ENCODE results near the gene DUSP22.

The DUSP22 gene

DNA sequence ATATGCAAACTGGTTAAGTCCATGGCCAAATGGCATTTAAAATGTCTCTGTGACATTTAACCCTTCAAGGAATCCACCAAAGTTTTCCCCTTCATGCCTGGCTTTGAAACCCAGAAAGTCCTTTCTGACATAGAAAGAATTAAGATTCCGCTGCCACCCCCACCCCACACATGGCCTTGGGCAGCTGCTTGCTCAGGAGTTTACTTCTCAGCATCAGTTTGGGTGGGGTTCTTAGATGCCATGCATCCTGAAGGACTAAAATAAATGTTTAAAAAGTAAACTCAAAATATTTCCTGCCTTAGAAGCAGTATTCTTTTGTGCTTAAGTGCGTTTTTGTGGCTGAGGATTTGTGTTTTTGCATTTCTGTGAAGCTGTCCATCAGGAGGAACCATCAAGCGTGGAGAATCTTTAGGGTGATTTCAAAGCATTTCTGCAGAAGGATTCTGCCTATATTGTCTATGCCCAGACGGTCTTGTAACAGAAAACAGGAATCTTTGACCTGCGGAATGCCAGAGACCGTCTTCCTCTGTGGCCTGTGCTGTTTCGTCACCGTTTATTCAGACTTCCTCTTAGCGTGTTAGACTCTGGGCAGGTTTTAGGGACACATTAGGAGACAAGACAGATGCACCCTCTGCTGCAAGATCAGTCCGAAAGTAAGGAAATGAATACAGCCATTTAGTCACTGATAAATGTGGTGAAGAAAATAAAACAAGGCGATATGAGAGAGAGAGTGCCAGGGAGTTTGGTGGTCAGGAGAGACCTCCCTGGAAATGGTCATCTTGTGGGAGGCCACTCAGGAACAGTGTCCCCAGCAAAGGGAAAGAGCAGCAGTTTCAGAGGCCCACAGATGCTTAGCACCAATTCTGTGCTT is 6.2 kb downstream of the DUSP22 start:
- H3K27me3 ChIP-seq (ENCODE audit: insufficient read depth, low read length): no peaks in the 10 kb centered on the region
- peaks cover 34% of the 10 kb centered on the region for H3K9me3 ChIP-seq (ENCODE audit: insufficient read depth, low read depth, low read length)
- H3K4me2 ChIP-seq (ENCODE audit: low read length): no peak overlapping the region
- H2BK5ac ChIP-seq (ENCODE audit: low read depth, low read length, poor library complexity): no peak overlapping the region
- H3K14ac ChIP-seq (ENCODE audit: low read length): no peak overlapping the region
- H3K36me3 ChIP-seq (ENCODE audit: control insufficient read depth in 1 of 2, insufficient read depth in 2 of 2, low read length in 2 of 2): no peaks in the 10 kb centered on the region
- H3K4me3 ChIP-seq (ENCODE audit: low read depth, low read length): no peak overlapping the region
- no peak overlapping the region for H4K12ac ChIP-seq (ENCODE audit: low read depth, low read length)
- no CpG with 5 or more reads among the region's 11 CpGs for WGBS (ENCODE audit: extremely low coverage, insufficient coverage, insufficient read length)
- H2AFZ ChIP-seq (ENCODE audit: insufficient read depth, low read length, poor library complexity): no peak overlapping the region
- no peak overlapping the region for H3K27ac ChIP-seq (ENCODE audit: low read depth, low read length)
- no peaks in the 10 kb centered on the region for H3K79me1 ChIP-seq (ENCODE audit: low read length)
- no peak overlapping the region for H2AK5ac ChIP-seq (ENCODE audit: low read length)
- H2BK120ac ChIP-seq (ENCODE audit: insufficient read depth, low read length, poor library complexity): no peak overlapping the region
- H3K9ac ChIP-seq (ENCODE audit: low read length): no peak overlapping the region
- peaks cover 0 to 6% of the 10 kb centered on the region in 2 experiments for H3K4me1 ChIP-seq (ENCODE audit: control insufficient read depth in 1 of 2, insufficient read depth in 2 of 2, low read length in 2 of 2)
- no peaks in the 10 kb centered on the region for H3K79me2 ChIP-seq (ENCODE audit: control insufficient read depth, insufficient read depth, low read length, poor library complexity)
- H3K18ac ChIP-seq (ENCODE audit: low read length): no peak overlapping the region
- H4K91ac ChIP-seq (ENCODE audit: low read depth, low read length): no peak overlapping the region
- peak in 1 of 2 donors; percentile 39 for DNase-seq
- H3K23ac ChIP-seq (ENCODE audit: low read length): no peak overlapping the region
- no peak overlapping the region for H2BK12ac ChIP-seq (ENCODE audit: low read length)
- no peak overlapping the region for H4K8ac ChIP-seq (ENCODE audit: low read depth, low read length)
- no peak overlapping the region for H3K4ac ChIP-seq (ENCODE audit: low read depth, low read length)

DNA sequence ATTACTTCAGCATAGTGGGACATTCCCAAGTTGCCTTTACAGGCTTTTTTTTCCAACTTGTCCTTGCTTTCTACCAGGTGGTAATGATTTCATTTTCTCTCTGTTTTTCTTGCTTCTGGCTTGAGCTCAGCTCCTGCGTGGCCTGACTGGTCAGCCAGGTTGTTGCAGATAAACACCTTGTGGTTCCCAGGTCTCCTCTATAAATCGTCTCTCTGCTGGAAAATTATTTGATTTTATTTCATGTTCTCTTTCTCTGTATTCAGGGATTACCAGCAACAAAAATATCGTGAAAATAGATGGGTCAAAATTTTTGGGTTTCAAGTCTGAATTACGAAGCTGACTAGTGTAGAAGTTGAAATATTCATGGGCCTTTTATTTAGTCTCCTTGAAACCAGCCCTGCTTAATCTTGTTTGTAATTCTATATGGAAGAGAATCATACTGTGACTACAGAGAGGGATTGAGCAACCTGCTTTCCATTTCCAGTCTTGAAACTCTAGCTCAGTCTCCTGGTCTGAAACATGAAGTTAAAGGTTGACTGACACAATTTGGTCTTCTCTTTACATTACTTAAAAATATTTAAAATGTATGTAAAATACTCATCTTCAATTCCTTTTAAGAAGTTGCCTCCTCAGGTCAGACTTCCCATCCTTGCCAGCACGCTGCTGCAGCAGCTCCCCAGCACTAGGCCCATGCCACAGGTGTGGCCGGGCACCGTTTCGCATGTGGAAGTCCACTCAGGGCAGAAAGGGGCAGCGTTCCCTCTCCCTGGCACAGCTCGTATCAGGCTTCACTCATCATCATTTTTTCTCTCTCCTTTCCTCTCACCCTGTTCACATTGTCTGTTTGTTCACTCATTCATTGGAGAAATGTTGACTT is 7.1 kb downstream of the DUSP22 start:
- Histone ChIP-seq H3K4me1 (ENCODE audit: control insufficient read depth in 1 of 2, insufficient read depth in 2 of 2, low read length in 2 of 2) (peaks cover 0 to 6% of the 10 kb centered on the region in 2 experiments), H4K8ac (ENCODE audit: low read depth, low read length) (no peak overlapping the region), H3K79me1 (ENCODE audit: low read length) (no peaks in the 10 kb centered on the region), H2BK120ac (ENCODE audit: insufficient read depth, low read length, poor library complexity) (no peak overlapping the region), H2AK5ac (ENCODE audit: low read length) (no peak overlapping the region), H3K9me3 (ENCODE audit: insufficient read depth, low read depth, low read length) (peaks cover 40% of the 10 kb centered on the region), H3K79me2 (ENCODE audit: control insufficient read depth, insufficient read depth, low read length, poor library complexity) (no peaks in the 10 kb centered on the region), H3K9ac (ENCODE audit: low read length) (no peak overlapping the region), H3K27me3 (ENCODE audit: insufficient read depth, low read length) (no peaks in the 10 kb centered on the region), H3K4me2 (ENCODE audit: low read length) (no peak overlapping the region), H3K4me3 (ENCODE audit: low read depth, low read length) (no peak overlapping the region), H4K91ac (ENCODE audit: low read depth, low read length) (no peak overlapping the region), H2AFZ (ENCODE audit: insufficient read depth, low read length, poor library complexity) (no peak overlapping the region), H3K18ac (ENCODE audit: low read length) (no peak overlapping the region), H3K14ac (ENCODE audit: low read length) (no peak overlapping the region), H3K27ac (ENCODE audit: low read depth, low read length) (no peak overlapping the region), H3K36me3 (ENCODE audit: control insufficient read depth in 1 of 2, insufficient read depth in 2 of 2, low read length in 2 of 2) (no peaks in the 10 kb centered on the region), H3K4ac (ENCODE audit: low read depth, low read length) (no peak overlapping the region), H2BK5ac (ENCODE audit: low read depth, low read length, poor library complexity) (no peak overlapping the region), H2BK12ac (ENCODE audit: low read length) (no peak overlapping the region), H3K23ac (ENCODE audit: low read length) (no peak overlapping the region), H4K12ac (ENCODE audit: low read depth, low read length) (no peak overlapping the region)
- no CpG with 5 or more reads among the region's 10 CpGs for whole genome bisulfite sequencing (ENCODE audit: extremely low coverage, insufficient coverage, insufficient read length)
- no peak for DNase-seq

DNA sequence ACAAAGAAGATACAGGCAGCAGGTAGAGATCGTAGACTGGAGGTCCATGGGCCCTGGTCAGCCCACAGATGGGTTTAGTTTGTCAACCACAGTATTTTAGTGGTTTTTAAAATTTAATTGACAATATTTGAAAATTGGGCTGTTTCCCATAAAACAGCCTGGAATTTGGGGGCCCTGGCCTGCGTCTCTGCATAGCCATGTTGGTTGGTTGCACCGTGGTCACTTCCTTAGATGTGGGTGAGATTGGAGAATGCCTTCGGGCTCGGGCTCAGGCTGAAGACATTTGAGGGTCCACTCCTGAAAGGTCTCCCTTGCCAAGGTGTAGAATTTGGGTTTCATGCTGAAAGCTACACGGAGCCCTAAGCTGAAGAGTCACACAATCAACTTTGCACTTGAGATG is 7.7 kb downstream of the DUSP22 start:
- H3K36me3 ChIP-seq (ENCODE audit: control insufficient read depth in 1 of 2, insufficient read depth in 2 of 2, low read length in 2 of 2): peaks cover 0 to under 1% of the 10 kb centered on the region in 2 experiments
- no peaks in the 10 kb centered on the region for H3K27me3 ChIP-seq (ENCODE audit: insufficient read depth, low read length)
- no peak overlapping the region for H3K4me2 ChIP-seq (ENCODE audit: low read length)
- no peak overlapping the region for H3K27ac ChIP-seq (ENCODE audit: low read depth, low read length)
- H4K12ac ChIP-seq (ENCODE audit: low read depth, low read length): no peak overlapping the region
- H3K9me3 ChIP-seq (ENCODE audit: insufficient read depth, low read depth, low read length): peaks cover 42% of the 10 kb centered on the region
- H3K4me3 ChIP-seq (ENCODE audit: low read depth, low read length): no peak overlapping the region
- no peaks in the 10 kb centered on the region for H3K79me2 ChIP-seq (ENCODE audit: control insufficient read depth, insufficient read depth, low read length, poor library complexity)
- H3K79me1 ChIP-seq (ENCODE audit: low read length): no peaks in the 10 kb centered on the region
- H2AFZ ChIP-seq (ENCODE audit: insufficient read depth, low read length, poor library complexity): no peak overlapping the region
- H3K18ac ChIP-seq (ENCODE audit: low read length): no peak overlapping the region
- no peak overlapping the region for H2BK120ac ChIP-seq (ENCODE audit: insufficient read depth, low read length, poor library complexity)
- H3K14ac ChIP-seq (ENCODE audit: low read length): no peak overlapping the region
- H4K8ac ChIP-seq (ENCODE audit: low read depth, low read length): no peak overlapping the region
- no peak for DNase-seq
- H3K4me1 ChIP-seq (ENCODE audit: control insufficient read depth in 1 of 2, insufficient read depth in 2 of 2, low read length in 2 of 2): peaks cover 0 to 6% of the 10 kb centered on the region in 2 experiments
- H2AK5ac ChIP-seq (ENCODE audit: low read length): no peak overlapping the region
- no peak overlapping the region for H3K4ac ChIP-seq (ENCODE audit: low read depth, low read length)
- WGBS (ENCODE audit: extremely low coverage, insufficient coverage, insufficient read length): no CpG with 5 or more reads among the region's 6 CpGs
- H3K23ac ChIP-seq (ENCODE audit: low read length): no peak overlapping the region
- H4K91ac ChIP-seq (ENCODE audit: low read depth, low read length): no peak overlapping the region
- no peak overlapping the region for H2BK5ac ChIP-seq (ENCODE audit: low read depth, low read length, poor library complexity)
- H3K9ac ChIP-seq (ENCODE audit: low read length): no peak overlapping the region
- H2BK12ac ChIP-seq (ENCODE audit: low read length): no peak overlapping the region

DNA sequence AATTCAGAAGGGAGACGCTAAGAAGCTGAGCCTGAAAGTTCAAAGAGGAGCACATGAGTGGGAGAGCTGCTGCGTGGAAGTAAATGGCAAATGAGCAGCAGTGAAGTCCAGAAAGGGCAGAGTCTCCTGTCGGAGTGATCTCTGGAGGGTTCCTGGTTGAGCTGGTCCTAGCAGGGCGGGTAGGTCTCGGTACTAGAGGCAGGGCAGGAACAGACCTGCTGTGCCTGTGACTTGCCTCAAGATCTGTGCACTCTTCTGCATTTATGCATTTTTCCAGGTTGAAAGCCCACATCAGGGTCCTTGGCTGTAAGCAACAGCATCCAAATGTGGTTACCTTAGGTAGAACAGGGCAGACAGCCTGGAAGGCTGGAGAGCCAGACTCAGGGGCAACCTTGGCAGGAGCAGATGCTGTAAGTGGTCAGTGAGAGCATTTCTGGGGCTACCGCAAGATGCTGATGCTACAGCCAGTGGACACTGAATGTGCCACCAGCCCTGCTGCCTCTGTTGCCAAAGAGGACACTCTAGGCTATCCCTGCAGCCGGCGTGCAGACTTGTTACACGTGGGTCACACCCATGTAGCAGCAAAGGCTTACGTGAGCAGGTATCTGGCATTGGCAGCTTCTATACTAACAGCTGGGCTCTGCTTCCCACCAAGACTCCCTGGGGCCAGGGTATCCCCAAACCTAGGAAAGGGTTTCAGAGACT is 8.4 kb downstream of the DUSP22 start:
- Histone ChIP-seq H2AK5ac (ENCODE audit: low read length) (no peak overlapping the region), H3K36me3 (ENCODE audit: control insufficient read depth in 1 of 2, insufficient read depth in 2 of 2, low read length in 2 of 2) (peaks cover 0 to 2% of the 10 kb centered on the region in 2 experiments), H2BK12ac (ENCODE audit: low read length) (no peak overlapping the region), H3K23ac (ENCODE audit: low read length) (no peak overlapping the region), H3K79me2 (ENCODE audit: control insufficient read depth, insufficient read depth, low read length, poor library complexity) (no peaks in the 10 kb centered on the region), H4K8ac (ENCODE audit: low read depth, low read length) (no peak overlapping the region), H3K27me3 (ENCODE audit: insufficient read depth, low read length) (no peaks in the 10 kb centered on the region), H3K9me3 (ENCODE audit: insufficient read depth, low read depth, low read length) (peaks cover 45% of the 10 kb centered on the region), H3K14ac (ENCODE audit: low read length) (no peak overlapping the region), H2BK120ac (ENCODE audit: insufficient read depth, low read length, poor library complexity) (no peak overlapping the region), H3K4me2 (ENCODE audit: low read length) (no peak overlapping the region), H3K18ac (ENCODE audit: low read length) (no peak overlapping the region), H4K91ac (ENCODE audit: low read depth, low read length) (no peak overlapping the region), H3K27ac (ENCODE audit: low read depth, low read length) (no peak overlapping the region), H2AFZ (ENCODE audit: insufficient read depth, low read length, poor library complexity) (no peak overlapping the region), H4K12ac (ENCODE audit: low read depth, low read length) (no peak overlapping the region), H2BK5ac (ENCODE audit: low read depth, low read length, poor library complexity) (no peak overlapping the region), H3K4me3 (ENCODE audit: low read depth, low read length) (peak overlapping the region; percentile 6), H3K4me1 (ENCODE audit: control insufficient read depth in 1 of 2, insufficient read depth in 2 of 2, low read length in 2 of 2) (peaks cover 0 to 6% of the 10 kb centered on the region in 2 experiments), H3K4ac (ENCODE audit: low read depth, low read length) (no peak overlapping the region), H3K9ac (ENCODE audit: low read length) (peak overlapping the region; percentile 8), H3K79me1 (ENCODE audit: low read length) (no peaks in the 10 kb centered on the region)
- WGBS (ENCODE audit: extremely low coverage, insufficient coverage, insufficient read length): no CpG with 5 or more reads among the region's 10 CpGs
- no peak for DNase-seq
